DOHH2 (cell line): ENCODE results near the gene OTULINL.

Source experiments
- H3F3A ChIP-seq: fragments of 200-600 bp; sonication (generic), shearing (Covaris generic); 2 replicates; pipeline ENCODE4 v1.6.0; 2016; ENCODE audit warnings: antibody characterized with exemption, mild to moderate bottlenecking; ENCODE audit not compliant: control insufficient read depth, insufficient read depth
- H3K27ac ChIP-seq: fragments of 200-600 bp; sonication (generic); 2 replicates; pipeline ENCODE4 v1.5.1; 2014; ENCODE audit warnings: low read depth, mild to moderate bottlenecking, low read length, moderate library complexity
- H3K27me3 ChIP-seq: fragments of 200-600 bp; sonication (generic); 2 replicates; pipeline ENCODE4 v1.6.1; 2014; ENCODE audit warnings: mild to moderate bottlenecking, low read length, mixed read lengths; ENCODE audit not compliant: control insufficient read depth
- H3K36me3 ChIP-seq: fragments of 200-600 bp; sonication (generic); 2 replicates; pipeline ENCODE4 v1.6.1; 2014; ENCODE audit warnings: mild to moderate bottlenecking, low read length, moderate library complexity, mixed read lengths; ENCODE audit not compliant: control insufficient read depth
- H3K4me1 ChIP-seq: fragments of 200-600 bp; sonication (generic); 2 replicates; pipeline ENCODE4 v1.6.1; 2014; ENCODE audit warnings: mild to moderate bottlenecking, low read length, mixed read lengths; ENCODE audit not compliant: control insufficient read depth
- H3K4me2 ChIP-seq: fragments of 200-600 bp; sonication (generic); 2 replicates; pipeline ENCODE4 v1.6.0; 2014; ENCODE audit warnings: mild to moderate bottlenecking, low read length, moderate library complexity
- H3K4me3 ChIP-seq: fragments of 200-600 bp; sonication (generic); 2 replicates; pipeline ENCODE4 v1.5.1; 2014; ENCODE audit warnings: mild to moderate bottlenecking, low read length, mixed read lengths
- H3K79me2 ChIP-seq: fragments of 200-600 bp; sonication (generic); 2 replicates; pipeline ENCODE4 v1.6.1; 2014; ENCODE audit warnings: mild to moderate bottlenecking, low read length, mixed read lengths; ENCODE audit not compliant: control insufficient read depth
- H3K9me2 ChIP-seq: fragments of 200-600 bp; sonication (generic); replicated peaks from 2 replicates; pipeline ENCODE4 v1.6.1; 2014; ENCODE audit warnings: mild to moderate bottlenecking, low read length, mixed read lengths; ENCODE audit not compliant: control insufficient read depth
- H3K9me3 ChIP-seq: fragments of 200-600 bp; sonication (generic); 2 replicates; pipeline ENCODE4 v1.6.1; 2014; ENCODE audit warnings: antibody characterized with exemption, low read length, mixed read lengths; ENCODE audit not compliant: control insufficient read depth, insufficient read depth
- H4K20me1 ChIP-seq: fragments of 200-600 bp; sonication (generic); 2 replicates; pipeline ENCODE4 v1.6.0; 2014; ENCODE audit warnings: low read depth, mild to moderate bottlenecking, antibody characterized with exemption, low read length, moderate library complexity; ENCODE audit not compliant: control insufficient read depth, insufficient read depth
- CTCF ChIP-seq: fragments of 200-600 bp; sonication (generic); IDR thresholded peaks from one replicate; pipeline ENCODE4 v1.5.1; 2014; ENCODE audit warnings: antibody characterized with exemption, mild to moderate bottlenecking, low read depth, low read length; ENCODE audit not compliant: poor library complexity, severe bottlenecking
- EZH2phosphoT487 ChIP-seq: fragments of 200-600 bp; sonication (generic); IDR thresholded peaks from 2 replicates; pipeline ENCODE4 v1.6.1; 2017; ENCODE audit warnings: borderline replicate concordance, mild to moderate bottlenecking, antibody characterized with exemption, low read length, moderate library complexity, mixed read lengths

The OTULINL gene

GRCh38 chr5:14581106-14581890, at the start of gene OTULINL:
OTULINL (plus strand) TSS chr5:14581792; CDS start chr5:14581895, 103 bp downstream.
- TF ChIP-seq CTCF (no peak), EZH2phosphoT487 (peak; percentile 75; the same call in 1 of the 2 replicates)
- H3K4me3 ChIP-seq = peak within 1 kb of the TSS; percentile 69

GRCh38 chr5:14532180-14532579, 49.4 kb upstream of the OTULINL start:
- H3K9me2 ChIP-seq = no peaks in the 10 kb centered on the region
- H3K27ac ChIP-seq = no peak overlapping the region
- no peak overlapping the region for H3K4me3 ChIP-seq
- H3K36me3 ChIP-seq = no peaks in the 10 kb centered on the region
- TF ChIP-seq EZH2phosphoT487 (no peak), CTCF (no peak)
- no peak overlapping the region for H3K4me2 ChIP-seq
- no peaks in the 10 kb centered on the region for H3F3A ChIP-seq
- peaks cover 8% of the 10 kb centered on the region for H3K4me1 ChIP-seq
- H3K9me3 ChIP-seq = no peaks in the 10 kb centered on the region
- H3K79me2 ChIP-seq = no peaks in the 10 kb centered on the region
- H4K20me1 ChIP-seq = no peaks in the 10 kb centered on the region
- H3K27me3 ChIP-seq = no peaks in the 10 kb centered on the region

More at GRCh38 chr5:14581106-14581890, at the start of gene OTULINL:
- H3K27ac ChIP-seq = no peak within 1 kb of the TSS
- peaks cover 61% of the 10 kb centered on the region for H3K27me3 ChIP-seq
- H3F3A ChIP-seq = no peaks in the 10 kb centered on the region
- H3K9me3 ChIP-seq = no peaks in the 10 kb centered on the region
- H4K20me1 ChIP-seq = no peaks in the 10 kb centered on the region
- H3K36me3 ChIP-seq = no peaks in the 10 kb centered on the region
- peak within 1 kb of the TSS; percentile 73 for H3K4me2 ChIP-seq
- no peaks in the 10 kb centered on the region for H3K9me2 ChIP-seq
- peaks cover 11% of the 10 kb centered on the region for H3K4me1 ChIP-seq
- no peaks in the 10 kb centered on the region for H3K79me2 ChIP-seq

- H3K9me3 ChIP-seq = no peaks in the 10 kb centered on the region
- H3K4me2 ChIP-seq = no peak overlapping the region
- H3K4me1 ChIP-seq = peaks cover 8% of the 10 kb centered on the region
- no peaks in the 10 kb centered on the region for H3K79me2 ChIP-seq
- no peaks in the 10 kb centered on the region for H3K27me3 ChIP-seq
- H3K4me3 ChIP-seq = no peak overlapping the region
- no peaks in the 10 kb centered on the region for H3F3A ChIP-seq
- no peaks in the 10 kb centered on the region for H4K20me1 ChIP-seq
- no peak overlapping the region for H3K27ac ChIP-seq
- no peaks in the 10 kb centered on the region for H3K9me2 ChIP-seq
- TF ChIP-seq CTCF (no peak), EZH2phosphoT487 (no peak)
- H3K36me3 ChIP-seq = no peaks in the 10 kb centered on the region
These were observed 46.8 kb upstream of the OTULINL start for GRCh38 chr5:14534773-14535172.
